HG03097 (cell line): ENCODE measurements around the gene BSND.

Source experiments
- ATAC-seq: cut with Tn5 transposase; IDR thresholded peaks from one replicate; pipeline ENCODE4 v1.9.1; 2021; ENCODE audit not compliant: unreplicated experiment, low FRiP score

BSND gene

DNA sequence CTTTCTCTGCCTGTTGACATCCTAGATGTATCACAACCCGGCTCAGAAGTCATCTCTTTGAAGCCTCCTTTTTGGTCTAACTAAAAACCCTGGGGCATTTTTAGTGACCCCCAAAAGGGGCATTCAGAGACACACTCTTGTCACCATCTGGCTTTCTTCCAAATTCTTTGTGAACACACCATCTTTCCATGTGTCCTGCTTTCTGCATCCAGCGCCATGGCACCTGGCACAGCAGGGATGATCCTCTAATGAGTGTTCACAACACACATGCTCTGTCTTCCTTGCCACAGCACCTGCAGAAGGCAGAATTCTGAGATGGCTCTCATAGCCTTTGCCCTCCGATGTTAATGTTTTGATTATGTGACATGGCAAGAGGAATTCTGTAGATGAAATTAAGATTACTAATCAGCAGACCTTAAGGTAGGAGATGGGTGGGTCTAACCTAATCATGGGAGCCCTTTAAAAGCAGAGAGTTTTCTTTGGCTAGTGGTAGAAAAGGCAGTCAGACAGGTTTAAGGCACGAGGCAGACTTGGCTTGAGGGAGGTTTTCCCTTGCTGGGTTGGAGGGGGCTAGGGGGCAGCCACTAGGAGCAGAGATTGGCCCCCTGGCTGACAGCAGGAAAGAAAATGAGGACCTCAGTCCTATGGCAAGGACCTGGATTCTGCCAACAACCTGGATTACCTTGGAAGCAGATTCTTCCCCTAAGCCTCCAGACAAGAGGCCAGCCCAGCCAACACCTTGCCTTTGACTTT, 23.2 kb upstream of the BSND start:
- no peak for ATAC-seq

- ATAC-seq: no peak
Measured at GRCh38 chr1:54976747-54977146, 22.0 kb upstream of the BSND start.

DNA sequence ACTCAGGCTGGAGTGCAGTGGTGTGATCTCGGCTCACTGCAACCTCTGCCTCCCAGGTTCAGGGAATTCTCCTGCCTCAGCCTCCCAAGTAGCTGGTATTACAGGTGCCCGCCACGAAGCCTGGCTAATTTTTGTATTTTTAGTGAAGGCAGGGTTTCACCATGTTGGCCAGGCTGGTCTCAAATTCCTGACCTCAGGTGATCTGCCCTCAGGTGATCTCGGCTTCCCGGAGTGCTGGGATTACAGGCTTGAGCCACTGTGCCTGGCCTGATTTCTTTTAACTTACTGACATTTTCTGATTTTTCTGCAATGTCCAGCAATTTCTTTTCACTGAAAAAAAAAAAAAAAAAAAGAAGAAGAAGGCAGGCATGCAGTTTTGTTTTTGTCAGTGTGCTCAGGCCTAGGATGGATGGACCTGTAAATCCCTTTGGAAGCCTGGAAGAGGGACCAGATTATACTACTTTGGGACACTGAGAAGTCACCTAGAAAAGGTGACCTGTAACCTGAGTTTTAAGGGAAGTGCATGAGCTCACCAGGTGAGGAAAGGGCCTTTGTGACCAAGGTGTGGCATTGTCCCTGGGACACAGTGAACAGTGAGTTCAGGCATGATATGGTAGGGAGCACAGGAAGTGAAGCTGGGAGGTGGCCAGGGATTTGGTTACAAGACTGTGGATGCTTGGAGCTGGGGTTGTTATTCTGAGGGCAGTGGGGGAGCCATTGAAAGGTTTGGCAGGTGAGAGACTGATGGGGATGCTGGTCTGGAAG, 21.0 kb upstream of the BSND start:
- no peak for ATAC-seq

DNA sequence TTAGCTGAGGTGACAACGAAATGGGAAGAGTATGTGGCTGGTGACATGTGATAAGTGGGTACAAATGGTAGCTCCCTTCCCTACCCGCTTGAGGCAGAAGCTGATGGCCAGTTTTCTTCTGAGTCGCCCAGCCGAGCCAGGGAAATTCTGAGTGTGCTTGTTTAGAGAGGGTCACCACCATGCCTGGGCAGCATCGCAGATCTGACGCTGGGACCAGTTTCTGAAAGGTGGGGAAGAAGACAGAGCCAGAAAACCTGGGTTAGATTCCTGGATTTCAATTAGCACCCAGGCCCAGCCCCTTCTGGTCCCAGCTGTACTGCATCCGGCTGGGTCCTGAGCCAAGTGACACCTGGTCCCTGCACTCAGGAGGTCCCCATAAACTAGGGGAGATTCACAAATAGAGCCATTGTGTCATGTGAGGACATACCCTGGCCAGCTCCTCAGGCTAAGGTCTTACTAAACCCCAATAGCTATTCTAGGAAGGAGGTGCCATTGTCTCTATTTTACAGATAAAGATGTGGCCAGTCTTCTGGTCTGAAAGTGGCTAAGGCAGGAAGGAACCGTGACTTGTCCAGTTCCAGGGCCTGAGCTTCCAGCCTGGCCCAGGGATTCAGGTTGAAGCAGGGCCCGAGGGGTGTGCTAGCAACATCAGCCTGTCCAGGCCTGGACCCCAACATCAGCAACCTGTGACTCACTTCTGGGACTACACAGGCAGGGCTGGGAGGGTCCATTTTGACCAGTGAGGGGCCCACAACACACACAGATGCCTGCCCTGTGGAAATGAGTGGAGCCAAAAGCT, 20.0 kb upstream of the BSND start:
- ATAC-seq: no peak

DNA sequence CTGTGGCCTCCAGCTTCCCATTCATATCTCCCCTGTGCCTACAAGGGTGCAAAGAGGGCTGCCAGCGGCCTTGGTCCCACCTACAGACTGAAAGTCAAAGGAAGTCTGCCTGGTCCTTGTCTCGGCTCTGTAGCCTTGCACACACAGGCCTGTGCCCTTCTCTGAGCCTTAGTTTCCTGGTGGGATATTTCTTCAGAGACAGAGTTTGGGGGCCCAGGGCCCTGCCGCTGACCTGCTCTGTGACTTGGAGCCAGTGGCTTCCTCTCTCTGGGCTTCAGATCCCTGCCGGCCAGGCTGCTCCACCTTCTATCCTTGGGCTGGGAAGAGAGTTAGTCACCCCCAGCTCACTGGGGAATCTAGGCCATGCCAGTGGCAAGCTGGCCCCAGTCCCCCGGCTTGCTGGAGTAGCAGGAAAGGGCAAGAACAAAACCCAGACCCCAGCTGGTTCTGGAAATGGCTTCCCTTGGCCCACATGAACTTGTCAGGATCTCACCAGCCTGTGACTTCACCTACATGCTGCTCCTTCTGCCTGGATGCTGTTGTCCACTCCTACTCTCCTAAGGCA, 19.3 kb upstream of the BSND start:
- no peak for ATAC-seq

GRCh38 chr1:54980046-54980527, 18.6 kb upstream of the BSND start:
- ATAC-seq: no peak

- ATAC-seq: no peak
Measured at GRCh38 chr1:54980528-54981241, 18.0 kb upstream of the BSND start, which contains the start of gene TMEM61. TMEM61 (plus strand) TSS chr1:54980628; CDS start chr1:54981066, 438 bp downstream.

- ATAC-seq: no peak
Measured at GRCh38 chr1:54981466-54981865, 17.3 kb upstream of the BSND start.

- ATAC-seq: no peak
Measured at GRCh38 chr1:54982739-54983138, 16.0 kb upstream of the BSND start.

GRCh38 chr1:54984131-54984842, 14.4 kb upstream of the BSND start:
- ATAC-seq: no peak

- ATAC-seq: no peak
Measured at GRCh38 chr1:54985556-54985955, 13.2 kb upstream of the BSND start.

DNA sequence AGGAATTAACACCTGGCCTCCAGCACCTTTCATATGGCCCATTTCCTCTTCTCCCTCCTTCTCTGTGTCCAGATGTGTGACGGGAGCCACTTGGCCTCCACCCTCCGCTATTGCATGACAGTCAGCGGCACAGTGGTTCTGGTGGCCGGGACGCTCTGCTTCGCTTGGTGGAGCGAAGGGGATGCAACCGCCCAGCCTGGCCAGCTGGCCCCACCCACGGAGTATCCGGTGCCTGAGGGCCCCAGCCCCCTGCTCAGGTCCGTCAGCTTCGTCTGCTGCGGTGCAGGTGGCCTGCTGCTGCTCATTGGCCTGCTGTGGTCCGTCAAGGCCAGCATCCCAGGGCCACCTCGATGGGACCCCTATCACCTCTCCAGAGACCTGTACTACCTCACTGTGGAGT, 12.7 kb upstream of the BSND start:
- no peak for ATAC-seq

- no peak for ATAC-seq
Measured at GRCh38 chr1:54986533-54986932, 12.2 kb upstream of the BSND start.

DNA sequence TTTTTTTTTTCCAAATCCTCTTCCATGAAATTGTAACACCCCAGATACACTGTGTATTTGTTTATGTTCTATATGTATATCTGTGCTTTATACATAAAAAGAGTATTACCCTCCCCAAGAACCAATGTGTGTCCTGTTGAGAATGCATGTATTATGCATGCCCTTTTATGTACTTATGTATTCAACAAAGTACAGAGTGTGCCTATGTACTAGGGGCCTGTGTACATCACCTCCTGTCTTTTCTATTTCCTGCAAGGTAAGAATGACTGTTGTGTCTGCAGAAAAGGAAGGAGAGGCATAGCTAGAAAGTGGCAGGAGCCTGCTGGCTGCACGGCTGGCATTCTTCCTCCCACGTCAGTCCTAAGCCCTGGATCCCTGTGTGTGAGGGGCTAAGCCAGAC, 11.3 kb upstream of the BSND start:
- no peak for ATAC-seq

- ATAC-seq: no peak
Measured at GRCh38 chr1:54987919-54988705, 10.6 kb upstream of the BSND start.

DNA sequence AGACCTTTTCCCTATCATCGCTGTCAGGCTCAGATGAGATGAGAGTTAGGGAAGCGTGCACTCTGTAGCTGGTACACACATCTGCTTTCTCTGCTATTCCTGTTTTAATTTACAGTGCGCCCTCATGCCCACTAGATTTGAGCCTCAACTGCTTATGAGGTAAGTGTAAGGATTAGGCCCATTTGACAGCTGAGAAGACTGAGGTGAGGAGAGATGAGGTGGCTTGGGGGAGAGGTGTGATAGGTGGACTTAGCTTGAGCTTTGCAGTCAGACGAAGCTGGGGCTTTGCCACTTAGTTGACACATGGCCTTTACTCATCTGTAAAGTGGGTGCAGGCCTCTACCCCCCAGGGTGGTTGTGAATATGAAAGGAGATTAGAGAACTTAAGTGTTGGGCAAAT, 9.8 kb upstream of the BSND start:
- ATAC-seq: no peak

- no peak for ATAC-seq
Measured at GRCh38 chr1:54989473-54989872, 9.3 kb upstream of the BSND start.

- no peak for ATAC-seq
Measured at GRCh38 chr1:54989968-54990810, 8.5 kb upstream of the BSND start.
